Measurements from ENCODE around the gene PIM3. TPM values are rescaled to one million over a fixed set of nuclear protein-coding genes. Genes with fewer than 3 reads are reported as not detected.

PIM3 gene
- total and polyA plus RNA-seq, 2 of the 8 experiments (the other 6 are each of a cell fraction or from before 2014, with no cell fraction given): 22.6 to 30.0 TPM

DNA sequence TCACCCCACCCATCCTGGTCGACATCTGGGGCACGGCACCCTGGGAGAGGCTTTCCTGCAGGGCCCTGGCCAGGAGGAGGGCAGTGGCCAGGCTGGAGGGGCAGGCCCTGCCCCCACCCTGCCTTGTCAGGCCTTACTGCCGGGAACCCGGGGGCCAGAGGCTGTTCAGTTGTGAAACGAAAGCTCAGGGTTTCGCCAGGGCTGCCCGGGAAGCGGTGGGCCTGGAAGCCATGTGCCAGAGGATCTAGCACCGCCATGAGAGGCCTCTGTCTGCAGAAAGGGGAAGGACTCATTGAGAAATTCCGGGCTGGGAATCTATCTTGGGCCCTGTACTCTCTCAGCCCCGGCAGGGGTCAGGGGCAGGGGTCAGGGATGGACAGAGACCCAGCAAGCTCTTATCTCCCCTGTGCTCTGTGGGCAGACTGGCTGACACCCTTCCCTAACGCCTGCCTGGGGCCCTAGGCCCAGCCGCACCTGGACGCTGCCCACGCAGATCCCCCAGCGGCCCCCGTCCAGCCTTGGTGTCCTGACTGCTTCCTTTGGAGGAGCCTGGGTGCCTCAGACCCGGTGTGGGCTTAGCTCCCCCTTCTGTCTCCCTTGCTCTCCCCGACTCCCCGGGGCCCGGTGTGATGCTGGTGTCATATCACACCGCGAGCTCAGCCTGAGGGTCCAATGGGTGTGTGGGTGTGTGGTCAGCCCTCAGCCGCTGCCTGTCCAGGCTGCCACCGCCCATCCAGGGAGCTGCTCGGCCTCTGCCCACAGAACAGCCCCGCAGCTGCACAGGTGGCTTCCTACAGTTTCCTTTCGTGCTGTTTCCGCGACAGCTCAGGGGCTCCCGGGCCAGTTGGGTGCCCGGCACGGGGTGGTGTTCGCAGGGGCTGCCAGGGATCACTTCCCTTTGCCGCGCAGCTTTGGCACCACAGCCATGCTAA is 6.5 kb downstream of the PIM3 start:
- no peak overlapping the region for H2BK20ac ChIP-seq (ENCODE audit: low read length)
- no peak overlapping the region; the same call in 1 of the 2 replicates for H3K27ac ChIP-seq (ENCODE audit: low read depth, low read length)
- no peak overlapping the region for H3K23ac ChIP-seq (ENCODE audit: insufficient read length)
- H3K9ac ChIP-seq (replicated peaks in 1 of 4; ENCODE audit: extremely low read depth in 1 of 4, low read depth in 3 of 4, low read length in 3 of 4): no peak overlapping the region
- no peak overlapping the region for H2BK5ac ChIP-seq (ENCODE audit: low read depth, low read length)
- no peak overlapping the region for H4K8ac ChIP-seq (ENCODE audit: extremely low read depth, insufficient read depth, low read length)
- no peak overlapping the region for H2AK5ac ChIP-seq (ENCODE audit: low read depth, low read length)
- H3K27me3 ChIP-seq (replicated peaks in 1 of 4; ENCODE audit: control insufficient read depth in 3 of 4, extremely low read depth in 1 of 4, insufficient read depth in 3 of 4, low read length in 3 of 4): peaks cover 5 to 19% (median 15%) of the 10 kb centered on the region in 4 experiments
- CTCF ChIA-PET (ENCODE audit: partially characterized antibody): interaction anchor here (0.9 to 2.2 kb wide), 12 partner anchors 11 to 200 kb away, joined by 3 to 12 read pairs (median 4); no protein-coding TSS in a partner anchor
- H2AFZ ChIP-seq (ENCODE audit: low read length): no peak overlapping the region
- H4K5ac ChIP-seq (ENCODE audit: insufficient read length, low read depth, low read length): no peak overlapping the region
- peaks cover 11% of the 10 kb centered on the region in 2 experiments for H4K20me1 ChIP-seq (replicated peaks in 1 of 2; ENCODE audit: control insufficient read depth in 1 of 2, insufficient read depth in 2 of 2, low read length in 2 of 2)
- POLR2A ChIA-PET (ENCODE audit: partially characterized antibody): interaction anchor here (0.7 to 1.6 kb wide), 6 partner anchors 9 to 35 kb away, joined by 3 to 5 read pairs (median 4); no protein-coding TSS in a partner anchor
- H3K4ac ChIP-seq (replicated peaks; ENCODE audit: insufficient read length, low read depth, low read length): no peak overlapping the region
- no peaks in the 10 kb centered on the region for H3K9me3 ChIP-seq (ENCODE audit: insufficient read depth in 2 of 2, low read depth in 1 of 2, low read length in 1 of 2)
- no peak overlapping the region for H3K4me3 ChIP-seq (ENCODE audit: extremely low read depth in 1 of 4, insufficient read depth in 2 of 4, low read depth in 3 of 4, low read length in 4 of 4)
- H3K4me1 ChIP-seq (replicated peaks in 1 of 4; ENCODE audit: control insufficient read depth in 3 of 4, insufficient read depth in 4 of 4, low read length in 3 of 4): peaks cover 0 to 29% (median 13%) of the 10 kb centered on the region in 4 experiments; a peak in 6 of 7 replicates
- FAIRE-seq: no peak
- H3K4me2 ChIP-seq (ENCODE audit: insufficient read depth in 1 of 2, low read depth in 2 of 2, low read length in 2 of 2): no peak overlapping the region
- peak in 1 of 2 experiments; percentile 52 for DNase-seq (ENCODE audit: low read depth in 1 of 2, low spot score in 2 of 2)
- H3K36me3 ChIP-seq (ENCODE audit: control insufficient read depth in 2 of 4, insufficient read depth in 4 of 4, low read length in 3 of 4): peaks cover 8 to 18% (median 12%) of the 10 kb centered on the region in 4 experiments; a peak in 6 of 8 replicates
- H3K56ac ChIP-seq (replicated peaks; ENCODE audit: insufficient read length, low read depth, low read length): no peak overlapping the region
- peaks cover 0 to 15% of the 10 kb centered on the region in 2 experiments; a peak in 1 of 4 replicates for H3K79me2 ChIP-seq (ENCODE audit: control insufficient read depth in 1 of 2, insufficient read depth in 2 of 2, low read length in 2 of 2)
- 0 out of 2 replicates have a peak overlapping the region, but pooled peaks have one; percentile 27 for H2BK12ac ChIP-seq (ENCODE audit: low read depth, low read length)
- H2BK120ac ChIP-seq (replicated peaks; ENCODE audit: low read depth, low read length): no peak overlapping the region
- no peak overlapping the region for H3K14ac ChIP-seq (ENCODE audit: insufficient read length)
- no peak overlapping the region for H2BK15ac ChIP-seq (ENCODE audit: low read length)
- WGBS, 2 experiments (ENCODE audit: extremely low coverage in 1 of 2, insufficient coverage in 1 of 2, insufficient read length in 1 of 2, insufficient replicate concordance in 2 of 2, low coverage in 1 of 2, low lambda C conversion rate in 2 of 2, missing lambda C conversion rate in 1 of 2): 84% methylated on average over 35 of the region's 36 CpGs; no CpG with 5 or more reads in 1 of the 2 experiments
- H3K18ac ChIP-seq (ENCODE audit: extremely low read depth, low read length): no peak overlapping the region
- no peak overlapping the region for H4K91ac ChIP-seq (replicated peaks; ENCODE audit: insufficient read length, low read length)
- H3K23me2 ChIP-seq (ENCODE audit: low read depth, low read length): peaks cover 9% of the 10 kb centered on the region; the same call in 1 of the 2 replicates
- H3K79me1 ChIP-seq (ENCODE audit: low read depth, low read length): 0 out of 2 replicates have a peak, but pooled peaks cover 2% of the 10 kb centered on the region
- TF ChIP-seq, protein P1, sequence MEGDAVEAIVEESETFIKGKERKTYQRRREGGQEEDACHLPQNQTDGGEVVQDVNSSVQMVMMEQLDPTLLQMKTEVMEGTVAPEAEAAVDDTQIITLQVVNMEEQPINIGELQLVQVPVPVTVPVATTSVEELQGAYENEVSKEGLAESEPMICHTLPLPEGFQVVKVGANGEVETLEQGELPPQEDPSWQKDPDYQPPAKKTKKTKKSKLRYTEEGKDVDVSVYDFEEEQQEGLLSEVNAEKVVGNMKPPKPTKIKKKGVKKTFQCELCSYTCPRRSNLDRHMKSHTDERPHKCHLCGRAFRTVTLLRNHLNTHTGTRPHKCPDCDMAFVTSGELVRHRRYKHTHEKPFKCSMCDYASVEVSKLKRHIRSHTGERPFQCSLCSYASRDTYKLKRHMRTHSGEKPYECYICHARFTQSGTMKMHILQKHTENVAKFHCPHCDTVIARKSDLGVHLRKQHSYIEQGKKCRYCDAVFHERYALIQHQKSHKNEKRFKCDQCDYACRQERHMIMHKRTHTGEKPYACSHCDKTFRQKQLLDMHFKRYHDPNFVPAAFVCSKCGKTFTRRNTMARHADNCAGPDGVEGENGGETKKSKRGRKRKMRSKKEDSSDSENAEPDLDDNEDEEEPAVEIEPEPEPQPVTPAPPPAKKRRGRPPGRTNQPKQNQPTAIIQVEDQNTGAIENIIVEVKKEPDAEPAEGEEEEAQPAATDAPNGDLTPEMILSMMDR (IDR thresholded peaks at IDR 0.05; ENCODE audit: control extremely low read depth in 1 of 3, insufficient read depth in 1 of 3, low read depth in 1 of 3, low read length in 3 of 3): no peak
- TF ChIP-seq EGR1 (IDR thresholded peaks at IDR 0.05; ENCODE audit: borderline replicate concordance, low read depth, low read length): no peak
- TF ChIP-seq JUND (IDR thresholded peaks at IDR 0.05; ENCODE audit: low read length): no peak
- TF ChIP-seq CEBPB (IDR thresholded peaks at IDR 0.05; ENCODE audit: low read depth, low read length): no peak
- TF ChIP-seq CREB1 (IDR thresholded peaks at IDR 0.05): no peak
- TF ChIP-seq EP300 (IDR thresholded peaks at IDR 0.05; ENCODE audit: borderline replicate concordance in 1 of 2, low read depth in 2 of 2, low read length in 2 of 2): no peak
- TF ChIP-seq RNF2 (IDR thresholded peaks at IDR 0.05; ENCODE audit: borderline replicate concordance, low read depth, low read length, missing control alignments, poor library complexity, severe bottlenecking): no peak
- no peak for TF ChIP-seq CHD1 (IDR thresholded peaks at IDR 0.05; ENCODE audit: low read depth, low read length)

All from H1 (cell line).